GM12865 (cell line): ENCODE data around the gene GPX4.

ENCODE experiments used
- DNase-seq: peaks from one replicate; pipeline ENCODE4 v3.0.0; 2010; ENCODE audit warnings: low read depth
- H3K4me3 ChIP-seq: 2 replicates; pipeline ENCODE4 v1.5.1; 2011; ENCODE audit warnings: mild to moderate bottlenecking, low read depth, low read length, control low read depth
- TF ChIP-seq, protein P1 (sequence below): IDR thresholded peaks from 2 replicates; pipeline ENCODE4 v1.5.1; 2011; ENCODE audit warnings: low read length, control low read depth, low read depth, inconsistent platforms; ENCODE audit not compliant: insufficient read depth; ENCODE audit errors: missing control alignments

GPX4 gene

DNA sequence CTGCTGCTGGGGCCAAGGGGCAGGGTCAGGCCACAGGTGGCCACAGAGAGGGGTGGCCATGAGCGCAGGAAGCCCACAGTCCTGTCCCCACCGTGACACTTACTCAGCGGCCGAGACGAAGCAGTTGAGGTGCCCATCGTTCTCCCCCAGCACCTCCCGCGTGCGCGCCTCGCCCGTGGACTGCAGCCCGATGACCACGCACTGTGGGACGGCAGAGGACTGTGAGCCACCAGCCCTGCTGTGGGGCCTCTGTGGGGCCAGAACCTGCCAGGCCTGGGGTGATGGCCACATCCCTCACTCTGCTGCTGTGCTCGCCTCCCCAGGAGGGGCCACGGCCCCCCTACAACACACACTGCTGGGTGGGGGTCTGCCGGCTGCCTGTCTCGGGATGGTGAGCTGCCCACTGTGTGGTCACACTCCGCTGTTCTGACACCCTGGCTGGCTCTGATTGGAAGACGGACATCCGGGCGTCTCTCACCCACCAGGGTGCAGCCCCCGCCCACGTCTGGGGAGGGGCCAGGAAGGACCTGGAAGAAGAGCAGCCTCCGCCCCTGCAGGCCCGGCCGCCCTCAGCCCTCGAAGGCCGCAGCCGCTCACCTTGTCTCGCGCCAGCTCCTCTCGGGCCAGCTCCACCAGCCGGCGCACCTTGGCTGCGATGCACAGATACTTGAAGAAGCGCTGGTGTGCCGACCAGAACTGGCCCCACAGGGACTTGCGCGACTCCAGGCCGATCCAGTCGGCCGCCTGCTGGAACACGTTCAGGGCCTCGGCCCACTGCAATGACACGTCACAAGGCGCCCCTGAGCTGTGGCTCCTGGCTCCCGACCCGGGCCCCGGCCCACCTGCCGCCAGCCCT is 13.2 kb downstream of the GPX4 start:
- no peak overlapping the region for H3K4me3 ChIP-seq
- DNase-seq = no peak
- TF ChIP-seq, protein P1, sequence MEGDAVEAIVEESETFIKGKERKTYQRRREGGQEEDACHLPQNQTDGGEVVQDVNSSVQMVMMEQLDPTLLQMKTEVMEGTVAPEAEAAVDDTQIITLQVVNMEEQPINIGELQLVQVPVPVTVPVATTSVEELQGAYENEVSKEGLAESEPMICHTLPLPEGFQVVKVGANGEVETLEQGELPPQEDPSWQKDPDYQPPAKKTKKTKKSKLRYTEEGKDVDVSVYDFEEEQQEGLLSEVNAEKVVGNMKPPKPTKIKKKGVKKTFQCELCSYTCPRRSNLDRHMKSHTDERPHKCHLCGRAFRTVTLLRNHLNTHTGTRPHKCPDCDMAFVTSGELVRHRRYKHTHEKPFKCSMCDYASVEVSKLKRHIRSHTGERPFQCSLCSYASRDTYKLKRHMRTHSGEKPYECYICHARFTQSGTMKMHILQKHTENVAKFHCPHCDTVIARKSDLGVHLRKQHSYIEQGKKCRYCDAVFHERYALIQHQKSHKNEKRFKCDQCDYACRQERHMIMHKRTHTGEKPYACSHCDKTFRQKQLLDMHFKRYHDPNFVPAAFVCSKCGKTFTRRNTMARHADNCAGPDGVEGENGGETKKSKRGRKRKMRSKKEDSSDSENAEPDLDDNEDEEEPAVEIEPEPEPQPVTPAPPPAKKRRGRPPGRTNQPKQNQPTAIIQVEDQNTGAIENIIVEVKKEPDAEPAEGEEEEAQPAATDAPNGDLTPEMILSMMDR = no peak

DNA sequence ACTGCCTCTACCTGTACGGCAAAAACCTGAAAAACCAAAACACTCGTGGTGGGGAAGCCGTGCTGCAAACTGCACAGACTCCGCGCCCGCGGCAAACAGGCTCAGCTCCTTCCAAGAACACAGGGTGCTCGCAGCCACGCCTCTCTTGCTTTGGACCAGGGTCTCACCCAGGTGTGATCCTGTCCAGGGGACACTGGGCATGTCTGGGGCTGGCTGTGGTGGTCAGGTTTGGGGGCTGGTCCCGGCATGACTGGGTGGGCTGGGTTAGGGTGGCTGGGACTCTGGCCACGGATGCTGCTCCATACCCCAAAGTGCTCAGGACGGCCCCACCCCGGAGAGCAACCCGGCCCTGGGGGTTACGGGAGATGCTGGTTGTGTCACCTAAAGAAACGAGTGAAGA is 13.9 kb downstream of the GPX4 start:
- DNase-seq = no peak
- TF ChIP-seq, protein P1 = no peak

DNA sequence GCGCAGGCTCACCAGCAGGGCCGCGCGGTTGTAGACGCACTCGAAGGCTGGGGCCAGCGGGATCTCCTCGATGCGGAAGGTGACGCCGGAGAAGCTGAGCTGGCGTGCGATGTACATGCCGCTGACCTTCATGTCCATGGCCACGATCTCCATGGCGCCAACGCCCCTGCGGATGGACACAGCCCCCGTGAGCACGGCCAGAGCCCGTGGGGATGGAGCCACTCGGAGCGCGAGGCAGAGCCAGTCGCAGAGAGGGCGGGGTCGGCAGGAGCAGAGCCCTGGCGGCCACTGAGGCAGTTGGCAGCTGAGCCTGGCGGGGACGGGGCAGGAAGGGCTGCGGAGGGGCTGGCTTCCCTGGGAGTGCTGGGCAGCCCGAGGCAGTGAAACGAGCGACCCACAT is 15.2 kb downstream of the GPX4 start:
- TF ChIP-seq, protein P1 = no peak
- no peak for DNase-seq
- no peak overlapping the region for H3K4me3 ChIP-seq

More for the DNA sequence above, 13.9 kb downstream of the GPX4 start:
- no peak overlapping the region for H3K4me3 ChIP-seq

DNA sequence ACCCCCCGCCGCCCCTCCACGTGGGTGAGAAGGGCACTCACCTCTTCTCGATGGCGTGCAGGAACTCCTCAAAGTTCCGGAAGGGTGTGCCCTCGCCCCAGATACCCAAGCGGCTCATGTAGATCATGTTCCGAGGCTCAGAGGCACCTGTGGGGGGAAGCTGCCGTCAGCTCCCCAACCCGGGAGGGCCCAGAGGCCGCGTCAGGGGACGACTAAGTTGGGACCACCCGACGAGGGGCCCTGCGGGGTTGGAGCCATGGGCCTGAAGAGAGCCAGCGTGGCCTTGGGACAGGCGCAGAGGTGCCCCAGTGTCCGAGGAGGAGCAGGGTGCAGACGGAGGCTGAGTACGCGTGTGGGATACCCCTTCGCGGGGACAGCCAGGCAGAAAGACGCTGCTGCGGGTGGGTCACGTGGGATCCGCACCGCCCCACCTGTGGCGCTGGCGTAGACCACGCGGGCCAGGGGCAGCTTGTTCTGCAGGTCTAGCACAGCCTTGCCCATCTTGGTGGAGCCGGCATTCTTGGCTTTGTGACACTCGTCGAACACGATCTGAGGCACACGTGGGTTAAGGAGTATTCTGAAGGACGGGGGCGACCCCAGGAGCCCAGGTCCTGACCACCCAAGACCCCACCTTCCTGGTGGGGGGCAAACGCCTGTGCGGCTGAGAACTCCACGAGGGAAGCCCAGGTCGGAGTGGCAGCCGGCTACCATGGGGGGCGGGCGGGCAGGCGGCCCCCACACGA is 15.9 kb downstream of the GPX4 start:
- TF ChIP-seq, protein P1 = no peak
- H3K4me3 ChIP-seq = no peak overlapping the region
- DNase-seq = no peak

DNA sequence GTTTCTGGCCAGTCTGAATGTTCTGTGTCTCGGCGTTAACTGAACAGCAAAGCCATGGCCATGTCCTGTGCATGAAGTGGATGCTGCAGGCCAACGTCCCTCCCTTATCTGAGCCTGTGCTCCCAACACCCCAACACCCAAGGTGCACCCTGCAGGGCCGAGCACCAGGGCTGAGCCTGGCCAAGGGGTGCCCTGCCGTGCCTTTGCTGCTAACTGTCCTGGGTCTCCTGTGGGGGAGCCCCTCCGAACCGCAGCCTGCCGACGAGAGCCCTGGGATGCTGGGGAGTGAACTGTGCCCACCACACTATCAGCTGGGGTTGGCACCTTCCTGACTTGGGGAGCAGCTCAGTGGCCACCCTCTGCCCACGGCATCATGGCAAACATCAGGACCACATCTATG is 17.6 kb downstream of the GPX4 start:
- DNase-seq = no peak
- H3K4me3 ChIP-seq = no peak overlapping the region
- TF ChIP-seq, protein P1 = no peak

DNA sequence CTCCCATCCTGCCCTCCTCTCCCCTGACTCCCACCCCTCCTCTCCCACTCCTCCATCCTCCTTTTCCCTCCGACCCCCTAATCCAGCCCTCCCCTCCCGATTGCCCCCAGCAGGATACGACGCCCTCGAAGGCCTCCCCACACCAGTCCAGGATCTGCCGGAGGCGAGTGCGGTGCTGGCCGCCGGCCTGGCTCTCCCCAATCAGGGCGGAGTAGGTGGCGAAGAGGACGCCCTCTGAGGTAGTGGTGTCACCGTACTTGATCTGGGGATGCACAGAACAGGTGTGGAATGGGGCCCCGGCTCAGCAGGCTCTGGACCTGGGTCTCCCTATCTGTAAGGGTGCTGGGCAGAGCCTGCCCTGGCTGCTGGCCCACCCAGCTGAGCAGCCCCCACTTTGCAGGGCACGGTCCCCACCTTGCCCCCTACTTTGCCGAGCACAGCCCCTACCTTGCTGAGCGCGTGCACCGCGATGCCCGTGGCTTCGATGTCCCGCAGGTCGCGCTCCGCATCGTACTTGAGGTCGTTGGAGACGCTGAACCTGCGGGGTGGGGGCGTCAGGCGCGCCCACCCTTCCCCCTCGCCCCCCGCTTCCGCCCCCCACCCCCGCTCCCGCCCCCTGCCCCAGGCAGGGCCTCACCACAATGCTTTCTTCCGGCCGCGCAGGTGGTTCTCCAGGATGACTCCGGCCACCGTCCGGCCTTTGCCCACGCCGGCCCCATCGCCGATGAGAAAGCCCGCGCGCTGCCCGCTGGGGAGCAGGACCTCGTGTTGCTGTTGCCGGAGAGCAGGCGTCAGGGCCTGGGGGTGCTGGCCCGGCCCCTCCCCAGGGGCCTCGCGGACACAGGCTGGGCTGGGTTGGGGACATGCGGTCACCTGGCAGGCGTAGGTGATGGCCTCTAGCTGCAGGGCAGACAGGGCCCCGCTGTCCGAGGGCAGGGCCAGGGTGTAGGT is 18.5 kb downstream of the GPX4 start:
- DNase-seq = no peak
- no peak overlapping the region for H3K4me3 ChIP-seq
- TF ChIP-seq, protein P1 = no peak
